ENCODE data around the gene CNIH2.
A peak's percentile ranks its signal among the peaks of the same experiment; 100 is the strongest.

Gene CNIH2

GRCh38 chr11:66268952-66269905 is 8.7 kb upstream of the CNIH2 start:
- H2BK120ac ChIP-seq (ENCODE audit: insufficient read depth, low read length, poor library complexity), result peak overlapping the region; percentile 78
- no CpG with 5 or more reads among the region's 32 CpGs for WGBS (ENCODE audit: extremely low coverage, insufficient coverage, insufficient read length)
- peak overlapping the region; percentile 81 for H3K4ac ChIP-seq (ENCODE audit: low read depth, low read length)
- no peaks in the 10 kb centered on the region for H3K9me3 ChIP-seq (ENCODE audit: insufficient read depth, low read depth, low read length)
- H3K4me3 ChIP-seq (ENCODE audit: low read depth, low read length), result peak overlapping the region; percentile 94
- H3K4me2 ChIP-seq (ENCODE audit: low read length), result peak overlapping the region; percentile 76
- no peak overlapping the region for H2BK12ac ChIP-seq (ENCODE audit: low read length)
- peaks cover 55 to 58% of the 10 kb centered on the region in 2 experiments for H3K36me3 ChIP-seq (ENCODE audit: control insufficient read depth in 1 of 2, insufficient read depth in 2 of 2, low read length in 2 of 2)
- peak overlapping the region; percentile 92 for H3K27ac ChIP-seq (ENCODE audit: low read depth, low read length)
- H2AK5ac ChIP-seq (ENCODE audit: low read length), result peak overlapping the region; percentile 40
- peak overlapping the region; percentile 96 for H4K91ac ChIP-seq (ENCODE audit: low read depth, low read length)
- DNase-seq, result peak in 1 of 2 donors; percentile 62
- H3K9ac ChIP-seq (ENCODE audit: low read length), result peak overlapping the region; percentile 86
- H3K14ac ChIP-seq (ENCODE audit: low read length), result peak overlapping the region; percentile 66
- peak overlapping the region; percentile 88 for H4K8ac ChIP-seq (ENCODE audit: low read depth, low read length)
- peak overlapping the region; percentile 22 for H3K18ac ChIP-seq (ENCODE audit: low read length)
- peaks cover 15% of the 10 kb centered on the region for H3K79me1 ChIP-seq (ENCODE audit: low read length)
- H3K23ac ChIP-seq (ENCODE audit: low read length), result no peak overlapping the region
- H2BK5ac ChIP-seq (ENCODE audit: low read depth, low read length, poor library complexity), result peak overlapping the region; percentile 55
- H3K4me1 ChIP-seq (ENCODE audit: control insufficient read depth in 1 of 2, insufficient read depth in 2 of 2, low read length in 2 of 2), result no peaks in the 10 kb centered on the region
- H2AFZ ChIP-seq (ENCODE audit: insufficient read depth, low read length, poor library complexity), result peak overlapping the region; percentile 57
- H3K27me3 ChIP-seq (ENCODE audit: insufficient read depth, low read length), result no peaks in the 10 kb centered on the region
- H4K12ac ChIP-seq (ENCODE audit: low read depth, low read length), result peak overlapping the region; percentile 76
- peaks cover 10% of the 10 kb centered on the region for H3K79me2 ChIP-seq (ENCODE audit: control insufficient read depth, insufficient read depth, low read length, poor library complexity)

GRCh38 chr11:66271816-66272215 is 6.2 kb upstream of the CNIH2 start:
- Histone ChIP-seq H2BK120ac (ENCODE audit: insufficient read depth, low read length, poor library complexity) (no peak overlapping the region), H4K12ac (ENCODE audit: low read depth, low read length) (no peak overlapping the region), H3K27me3 (ENCODE audit: insufficient read depth, low read length) (no peaks in the 10 kb centered on the region), H2AFZ (ENCODE audit: insufficient read depth, low read length, poor library complexity) (no peak overlapping the region), H3K4me1 (ENCODE audit: control insufficient read depth in 1 of 2, insufficient read depth in 2 of 2, low read length in 2 of 2) (no peaks in the 10 kb centered on the region), H3K14ac (ENCODE audit: low read length) (no peak overlapping the region), H3K23ac (ENCODE audit: low read length) (no peak overlapping the region), H3K9ac (ENCODE audit: low read length) (no peak overlapping the region), H2AK5ac (ENCODE audit: low read length) (no peak overlapping the region), H2BK5ac (ENCODE audit: low read depth, low read length, poor library complexity) (no peak overlapping the region), H3K27ac (ENCODE audit: low read depth, low read length) (no peak overlapping the region), H2BK12ac (ENCODE audit: low read length) (no peak overlapping the region), H3K4me2 (ENCODE audit: low read length) (no peak overlapping the region), H3K18ac (ENCODE audit: low read length) (no peak overlapping the region), H3K4ac (ENCODE audit: low read depth, low read length) (no peak overlapping the region), H3K79me1 (ENCODE audit: low read length) (peaks cover 15% of the 10 kb centered on the region), H4K8ac (ENCODE audit: low read depth, low read length) (no peak overlapping the region), H3K4me3 (ENCODE audit: low read depth, low read length) (no peak overlapping the region), H3K36me3 (ENCODE audit: control insufficient read depth in 1 of 2, insufficient read depth in 2 of 2, low read length in 2 of 2) (peaks cover 50 to 55% of the 10 kb centered on the region in 2 experiments), H3K9me3 (ENCODE audit: insufficient read depth, low read depth, low read length) (no peaks in the 10 kb centered on the region), H3K79me2 (ENCODE audit: control insufficient read depth, insufficient read depth, low read length, poor library complexity) (peaks cover 10% of the 10 kb centered on the region), H4K91ac (ENCODE audit: low read depth, low read length) (no peak overlapping the region)
- no peak for DNase-seq
- no CpG with 5 or more reads among the region's 7 CpGs for WGBS (ENCODE audit: extremely low coverage, insufficient coverage, insufficient read length)

- Histone ChIP-seq H4K91ac (ENCODE audit: low read depth, low read length) (no peak overlapping the region), H3K27ac (ENCODE audit: low read depth, low read length) (no peak overlapping the region), H3K9ac (ENCODE audit: low read length) (no peak overlapping the region), H2AFZ (ENCODE audit: insufficient read depth, low read length, poor library complexity) (no peak overlapping the region), H2BK12ac (ENCODE audit: low read length) (no peak overlapping the region), H4K12ac (ENCODE audit: low read depth, low read length) (no peak overlapping the region), H2BK5ac (ENCODE audit: low read depth, low read length, poor library complexity) (no peak overlapping the region), H3K79me2 (ENCODE audit: control insufficient read depth, insufficient read depth, low read length, poor library complexity) (peaks cover 10% of the 10 kb centered on the region), H3K4me2 (ENCODE audit: low read length) (no peak overlapping the region), H3K79me1 (ENCODE audit: low read length) (peaks cover 12% of the 10 kb centered on the region), H3K4me3 (ENCODE audit: low read depth, low read length) (no peak overlapping the region), H3K27me3 (ENCODE audit: insufficient read depth, low read length) (no peaks in the 10 kb centered on the region), H3K4me1 (ENCODE audit: control insufficient read depth in 1 of 2, insufficient read depth in 2 of 2, low read length in 2 of 2) (peaks cover under 1 to 3% of the 10 kb centered on the region in 2 experiments), H3K14ac (ENCODE audit: low read length) (no peak overlapping the region), H4K8ac (ENCODE audit: low read depth, low read length) (no peak overlapping the region), H2AK5ac (ENCODE audit: low read length) (no peak overlapping the region), H2BK120ac (ENCODE audit: insufficient read depth, low read length, poor library complexity) (no peak overlapping the region), H3K36me3 (ENCODE audit: control insufficient read depth in 1 of 2, insufficient read depth in 2 of 2, low read length in 2 of 2) (peaks cover 50 to 56% of the 10 kb centered on the region in 2 experiments), H3K9me3 (ENCODE audit: insufficient read depth, low read depth, low read length) (no peaks in the 10 kb centered on the region), H3K23ac (ENCODE audit: low read length) (no peak overlapping the region), H3K18ac (ENCODE audit: low read length) (no peak overlapping the region), H3K4ac (ENCODE audit: low read depth, low read length) (no peak overlapping the region)
- no CpG with 5 or more reads among the region's 2 CpGs for WGBS (ENCODE audit: extremely low coverage, insufficient coverage, insufficient read length)
- no peak for DNase-seq
Measured at GRCh38 chr11:66272596-66272995, 5.4 kb upstream of the CNIH2 start.

GRCh38 chr11:66274219-66274618 is 3.8 kb upstream of the CNIH2 start:
- Histone ChIP-seq H3K9ac (ENCODE audit: low read length) (no peak overlapping the region), H4K8ac (ENCODE audit: low read depth, low read length) (no peak overlapping the region), H3K4me3 (ENCODE audit: low read depth, low read length) (no peak overlapping the region), H3K27ac (ENCODE audit: low read depth, low read length) (no peak overlapping the region), H2BK120ac (ENCODE audit: insufficient read depth, low read length, poor library complexity) (no peak overlapping the region), H3K36me3 (ENCODE audit: control insufficient read depth in 1 of 2, insufficient read depth in 2 of 2, low read length in 2 of 2) (peaks cover 50 to 56% of the 10 kb centered on the region in 2 experiments), H2BK12ac (ENCODE audit: low read length) (no peak overlapping the region), H3K27me3 (ENCODE audit: insufficient read depth, low read length) (no peaks in the 10 kb centered on the region), H3K18ac (ENCODE audit: low read length) (no peak overlapping the region), H3K9me3 (ENCODE audit: insufficient read depth, low read depth, low read length) (no peaks in the 10 kb centered on the region), H3K79me2 (ENCODE audit: control insufficient read depth, insufficient read depth, low read length, poor library complexity) (peaks cover 1% of the 10 kb centered on the region), H2AFZ (ENCODE audit: insufficient read depth, low read length, poor library complexity) (no peak overlapping the region), H2BK5ac (ENCODE audit: low read depth, low read length, poor library complexity) (no peak overlapping the region), H3K4ac (ENCODE audit: low read depth, low read length) (no peak overlapping the region), H3K4me1 (ENCODE audit: control insufficient read depth in 1 of 2, insufficient read depth in 2 of 2, low read length in 2 of 2) (peaks cover 5 to 7% of the 10 kb centered on the region in 2 experiments), H4K91ac (ENCODE audit: low read depth, low read length) (no peak overlapping the region), H3K79me1 (ENCODE audit: low read length) (no peaks in the 10 kb centered on the region), H3K4me2 (ENCODE audit: low read length) (no peak overlapping the region), H2AK5ac (ENCODE audit: low read length) (no peak overlapping the region), H3K14ac (ENCODE audit: low read length) (no peak overlapping the region), H3K23ac (ENCODE audit: low read length) (no peak overlapping the region), H4K12ac (ENCODE audit: low read depth, low read length) (no peak overlapping the region)
- DNase-seq, result no peak
- no CpG with 5 or more reads among the region's 1 CpG for WGBS (ENCODE audit: extremely low coverage, insufficient coverage, insufficient read length)

Measured in trophoblast cell (in vitro differentiated cells and primary cell).